HepG2 (cell line): ENCODE results near the gene IFIH1. TPM values are rescaled to one million over a fixed set of nuclear protein-coding genes. Genes with fewer than 3 reads are reported as not detected.

Source experiments
- ARID2 ChIP-seq: sonication (generic); formaldehyde crosslinking; IDR thresholded peaks from 2 replicates; pipeline ENCODE4 v1.8.1; 2022; ENCODE audit warnings: mild to moderate bottlenecking, missing genetic modification reagents, borderline replicate concordance
- ATF2 ChIP-seq: sonication (generic); formaldehyde crosslinking; IDR thresholded peaks from 2 replicates; pipeline ENCODE4 v1.4.0; 2020; ENCODE audit warnings: missing genetic modification reagents
- ATF3 ChIP-seq: sonication (generic); formaldehyde crosslinking; IDR thresholded peaks from 2 replicates; pipeline ENCODE4 v1.4.0; 2020; ENCODE audit warnings: missing genetic modification reagents
- ATF5 ChIP-seq: sonication (generic); formaldehyde crosslinking; IDR thresholded peaks from 2 replicates; pipeline ENCODE4 v1.4.0; 2020; ENCODE audit warnings: mild to moderate bottlenecking, low read depth, missing genetic modification reagents
- E2F1 ChIP-seq: sonication (generic); formaldehyde crosslinking; IDR thresholded peaks from 2 replicates; pipeline ENCODE4 v1.5.0; 2020; ENCODE audit warnings: missing genetic modification reagents
- FIP1L1 ChIP-seq: fragments of 200-400 bp; formaldehyde crosslinking; IDR thresholded peaks from 2 replicates; pipeline ENCODE4 v1.6.1; 2018; ENCODE audit warnings: low read depth, mild to moderate bottlenecking, low read length, moderate library complexity, borderline replicate concordance; ENCODE audit not compliant: insufficient read depth
- HMG20B ChIP-seq: conservative IDR thresholded peaks from 2 replicates; pipeline ENCODE4 v1.6.1; 2016; ENCODE audit warnings: missing genetic modification reagents, missing compliant biosample characterization
- HNF4A ChIP-seq: sonication (generic); formaldehyde crosslinking; IDR thresholded peaks from 2 replicates; pipeline ENCODE4 v1.4.0; 2020; ENCODE audit warnings: missing genetic modification reagents
- JDP2 ChIP-seq: sonication (generic); formaldehyde crosslinking; IDR thresholded peaks from 2 replicates; pipeline ENCODE4 v1.8.1; 2022; ENCODE audit warnings: missing genetic modification reagents, borderline replicate concordance
- KMT2A ChIP-seq: sonication (generic); formaldehyde crosslinking; IDR thresholded peaks from 2 replicates; pipeline ENCODE4 v1.4.0; 2020; ENCODE audit warnings: missing genetic modification reagents
- MIER3 ChIP-seq: IDR thresholded peaks from 2 replicates; pipeline ENCODE4 v1.6.1; 2016; ENCODE audit warnings: missing compliant biosample characterization, borderline replicate concordance
- NCOA1 ChIP-seq: sonication (generic); formaldehyde crosslinking; IDR thresholded peaks from 2 replicates; pipeline ENCODE4 v1.9.0; 2021; ENCODE audit warnings: missing genetic modification reagents
- NCOA5 ChIP-seq: sonication (generic); formaldehyde crosslinking; IDR thresholded peaks from 2 replicates; pipeline ENCODE4 v1.4.0; 2020; ENCODE audit warnings: missing genetic modification reagents
- SALL1 ChIP-seq: sonication (generic); formaldehyde crosslinking; IDR thresholded peaks from 2 replicates; pipeline ENCODE4 v1.8.0; 2022; ENCODE audit warnings: mild to moderate bottlenecking, missing genetic modification reagents
- SNAPC2 ChIP-seq: sonication (generic); formaldehyde crosslinking; IDR thresholded peaks from 2 replicates; pipeline ENCODE4 v1.8.1; 2022; ENCODE audit warnings: mild to moderate bottlenecking, missing genetic modification reagents
- SOX13 ChIP-seq, 3 experiments: fragments of 450-650 bp in 1 of 3; sonication (generic) in 1 of 3; formaldehyde crosslinking in 1 of 3; IDR thresholded peaks in 2 of 3; conservative IDR thresholded peaks in 1 of 3; 2 replicates each; pipeline versions ENCODE4 v1.5.0 to v1.6.1; 2016 to 2020; ENCODE audit warnings: antibody characterized with exemption in 1 of 3, mild to moderate bottlenecking in 1 of 3, missing compliant biosample characterization in 1 of 3, missing genetic modification reagents in 1 of 3, moderate library complexity in 1 of 3
- TARDBP ChIP-seq: sonication (generic); formaldehyde crosslinking; IDR thresholded peaks from 2 replicates; pipeline ENCODE4 v1.8.0; 2022; ENCODE audit warnings: mild to moderate bottlenecking, missing genetic modification reagents
- U2AF2 ChIP-seq: fragments of 200-400 bp; formaldehyde crosslinking; IDR thresholded peaks from 2 replicates; pipeline ENCODE4 v1.6.1; 2017; ENCODE audit warnings: low read depth, mild to moderate bottlenecking, low read length
- YEATS4 ChIP-seq: sonication (generic); formaldehyde crosslinking; IDR thresholded peaks from 2 replicates; pipeline ENCODE4 v1.4.0; 2020; ENCODE audit warnings: missing genetic modification reagents, borderline replicate concordance
- ZBTB3 ChIP-seq: sonication (generic); formaldehyde crosslinking; IDR thresholded peaks from 2 replicates; pipeline ENCODE4 v1.4.0; 2020; ENCODE audit warnings: low read depth, mild to moderate bottlenecking, moderate library complexity, missing genetic modification reagents, borderline replicate concordance
- ZNF292 ChIP-seq: sonication (generic); formaldehyde crosslinking; IDR thresholded peaks from 2 replicates; pipeline ENCODE4 v1.8.1; 2022; ENCODE audit warnings: mild to moderate bottlenecking, low read depth, missing genetic modification reagents, borderline replicate concordance
- ZNF772 ChIP-seq: sonication (generic); formaldehyde crosslinking; IDR thresholded peaks from 2 replicates; pipeline ENCODE4 v1.5.0; 2020; ENCODE audit warnings: mild to moderate bottlenecking, missing genetic modification reagents
- ZNF777 ChIP-seq: sonication (generic); formaldehyde crosslinking; IDR thresholded peaks from 2 replicates; pipeline ENCODE4 v1.4.0; 2020; ENCODE audit warnings: missing genetic modification reagents
- polyA plus RNA-seq, 8 experiments: library from polyadenylated mRNA; depleted of rRNA in 3 of 8; stranded (reverse) in 7 of 8; unstranded in 1 of 8; fragments of >200 nt; fragmentation: Illumina TruSeq in 4 of 8; extraction: Trizol in 4 of 8; gene quantifications; 2 replicates each; pipeline versions ENCODE4 v1.2.1 to v1.2.3, GENCODE V29; 2011 to 2016; ENCODE audit warnings: low read depth in 4 of 8, missing spikeins in 1 of 8, mixed read lengths in 1 of 8; ENCODE audit not compliant: insufficient read depth in 1 of 8
- total RNA-seq, 5 experiments: library from RNA; depleted of rRNA; stranded (reverse); fragments of >200 nt; fragmentation: Illumina TruSeq; extraction: Trizol; gene quantifications; 2 replicates each; pipeline ENCODE4 v1.2.3, GENCODE V29; 2016; ENCODE audit warnings: low read depth in 1 of 5
- TF ChIP-seq, protein P1 (sequence below): IDR thresholded peaks from 2 replicates; pipeline ENCODE4 v1.6.1; 2016; ENCODE audit warnings: mild to moderate bottlenecking

IFIH1 gene
- total and polyA plus RNA-seq, 2 of the 13 experiments (the other 11 are each of a cell fraction or from before 2014, with no cell fraction given) = 1.5 to 11.5 TPM

- TF ChIP-seq ATF5 (no peak), JDP2 (CRISPR knock-in tag) (no peak), SNAPC2 (CRISPR knock-in tag) (0 out of 2 replicates have a peak, but pooled peaks have one; percentile 56), HNF4A (CRISPR knock-in tag) (no peak; the same call in 1 of the 2 replicates), ZBTB3 (CRISPR knock-in tag) (no peak), ATF3 (CRISPR knock-in tag) (no peak; the same call in none of the 2 replicates), E2F1 (CRISPR knock-in tag) (peak; percentile 13; the same call in 1 of the 2 replicates), MIER3 (CRISPR knock-in tag) (0 out of 2 replicates have a peak, but pooled peaks have one; percentile 38), ARID2 (CRISPR knock-in tag) (peak; percentile 74; the same call in 1 of the 2 replicates), U2AF2 (no peak), NCOA1 (CRISPR knock-in tag) (peak; percentile 49; the same call in 1 of the 2 replicates), YEATS4 (CRISPR knock-in tag) (peak; percentile 89), ATF2 (CRISPR knock-in tag) (no peak; the same call in none of the 2 replicates), SOX13 (IDR thresholded peaks at IDR 0.05) (no peak), SOX13 (CRISPR knock-in tag; conservative IDR thresholded peaks at IDR 0.05 in 1 of 2, IDR thresholded peaks at IDR 0.05 in 1 of 2) (peak in 1 of 2 experiments; percentile 39; a peak in 1 of 4 replicates), ZNF777 (CRISPR knock-in tag) (no peak), ZNF292 (peak; percentile 93), NCOA5 (CRISPR knock-in tag) (no peak), HMG20B (CRISPR knock-in tag) (peak; percentile 70), FIP1L1 (no peak), KMT2A (peak; percentile 96), ZNF772 (CRISPR knock-in tag) (no peak; the same call in 1 of the 2 replicates), SALL1 (peak; percentile 91), TARDBP (peak; percentile 35; the same call in 1 of the 2 replicates)
- TF ChIP-seq, protein P1, sequence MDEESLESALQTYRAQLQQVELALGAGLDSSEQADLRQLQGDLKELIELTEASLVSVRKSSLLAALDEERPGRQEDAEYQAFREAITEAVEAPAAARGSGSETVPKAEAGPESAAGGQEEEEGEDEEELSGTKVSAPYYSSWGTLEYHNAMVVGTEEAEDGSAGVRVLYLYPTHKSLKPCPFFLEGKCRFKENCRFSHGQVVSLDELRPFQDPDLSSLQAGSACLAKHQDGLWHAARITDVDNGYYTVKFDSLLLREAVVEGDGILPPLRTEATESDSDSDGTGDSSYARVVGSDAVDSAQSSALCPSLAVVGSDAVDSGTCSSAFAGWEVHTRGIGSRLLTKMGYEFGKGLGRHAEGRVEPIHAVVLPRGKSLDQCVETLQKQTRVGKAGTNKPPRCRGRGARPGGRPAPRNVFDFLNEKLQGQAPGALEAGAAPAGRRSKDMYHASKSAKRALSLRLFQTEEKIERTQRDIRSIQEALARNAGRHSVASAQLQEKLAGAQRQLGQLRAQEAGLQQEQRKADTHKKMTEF = peak; percentile 88
Measured at GRCh38 chr2:162343824-162344616, 25.5 kb upstream of the IFIH1 start, which contains the start of gene GCA (continued).
